EH (cell line): Measurements from ENCODE around the gene LSR.

ENCODE experiments used
- DNase-seq: peaks from one replicate; pipeline ENCODE4 v3.0.0-alpha.2; 2015; ENCODE audit warnings: low read depth

Gene LSR

GRCh38 chr19:35302446-35302845 lies 53.6 kb downstream of the LSR start:
- DNase-seq = no peak

- DNase-seq = no peak
These were observed 54.6 kb downstream of the LSR start for GRCh38 chr19:35303357-35303915.

GRCh38 chr19:35304036-35304435 lies 55.2 kb downstream of the LSR start:
- no peak for DNase-seq

- DNase-seq = no peak
These were observed 56.4 kb downstream of the LSR start for GRCh38 chr19:35305181-35305580.

- DNase-seq = no peak
These were observed 57.9 kb downstream of the LSR start for GRCh38 chr19:35306473-35307246.

GRCh38 chr19:35307931-35308330 lies 59.1 kb downstream of the LSR start:
- no peak for DNase-seq

- no peak for DNase-seq
These were observed 60.1 kb downstream of the LSR start for GRCh38 chr19:35308910-35309309.

GRCh38 chr19:35309481-35310279 lies 60.9 kb downstream of the LSR start:
- no peak for DNase-seq

DNA sequence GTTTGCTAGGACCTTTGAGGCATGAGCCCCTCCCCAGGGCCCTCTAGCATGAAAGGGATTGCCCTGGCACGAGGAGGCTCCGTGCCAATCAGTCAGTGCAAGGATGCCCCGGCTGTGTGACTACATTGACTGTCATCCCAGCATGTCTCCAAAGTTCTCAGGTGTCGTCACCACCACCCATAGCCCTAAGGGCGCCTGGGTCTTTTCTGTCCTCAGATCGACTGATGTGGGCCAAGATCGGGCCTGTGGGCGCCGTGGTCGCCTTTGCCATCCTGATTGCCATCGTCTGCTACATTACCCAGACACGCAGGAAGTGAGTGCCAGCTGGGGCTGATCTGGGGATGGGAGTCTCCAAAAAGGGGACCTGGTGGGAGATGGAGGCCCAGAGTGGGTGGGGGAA lies 61.5 kb downstream of the LSR start:
- DNase-seq = no peak

GRCh38 chr19:35310811-35311465 lies 62.1 kb downstream of the LSR start:
- DNase-seq = no peak

GRCh38 chr19:35311901-35312665 lies 63.3 kb downstream of the LSR start:
- no peak for DNase-seq

DNA sequence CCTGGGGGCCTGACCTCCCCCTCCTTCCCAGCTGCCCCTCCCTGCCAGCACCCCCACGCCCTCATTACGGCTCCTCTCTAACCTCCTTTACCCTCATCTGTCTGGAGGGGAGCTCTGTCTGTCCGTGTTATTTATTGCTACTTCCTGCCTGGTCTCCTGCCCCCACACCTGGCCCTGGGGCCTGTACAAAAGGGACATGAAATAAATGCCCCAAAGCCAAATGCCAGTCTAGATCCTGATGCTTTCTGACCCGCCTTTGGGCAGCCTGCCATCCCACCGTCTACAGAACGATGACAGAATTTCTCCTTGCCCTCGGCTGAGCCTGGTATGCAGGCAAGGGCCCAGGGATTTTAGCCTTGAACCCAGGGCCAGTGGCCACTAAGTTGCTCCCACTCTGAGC lies 64.8 kb downstream of the LSR start:
- no peak for DNase-seq

DNA sequence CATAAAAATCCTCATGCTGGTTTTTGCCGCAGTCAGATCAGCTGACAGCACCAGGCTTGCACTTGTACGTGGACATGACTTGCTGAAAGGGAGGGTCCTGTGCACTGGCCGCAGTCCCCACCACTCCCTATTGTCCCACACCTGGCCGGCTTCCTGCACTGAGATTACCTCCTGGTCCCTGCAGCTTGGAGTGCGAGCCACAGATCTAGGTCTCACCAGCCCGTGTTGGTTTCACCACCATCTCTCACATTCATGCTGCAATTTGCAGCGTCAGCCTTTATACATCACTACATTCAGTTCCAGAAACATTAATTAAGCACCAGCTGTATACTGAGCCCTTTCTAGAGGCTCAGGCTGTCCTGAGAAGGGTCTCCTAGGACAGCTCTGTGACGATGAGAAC lies 65.2 kb downstream of the LSR start:
- no peak for DNase-seq

DNA sequence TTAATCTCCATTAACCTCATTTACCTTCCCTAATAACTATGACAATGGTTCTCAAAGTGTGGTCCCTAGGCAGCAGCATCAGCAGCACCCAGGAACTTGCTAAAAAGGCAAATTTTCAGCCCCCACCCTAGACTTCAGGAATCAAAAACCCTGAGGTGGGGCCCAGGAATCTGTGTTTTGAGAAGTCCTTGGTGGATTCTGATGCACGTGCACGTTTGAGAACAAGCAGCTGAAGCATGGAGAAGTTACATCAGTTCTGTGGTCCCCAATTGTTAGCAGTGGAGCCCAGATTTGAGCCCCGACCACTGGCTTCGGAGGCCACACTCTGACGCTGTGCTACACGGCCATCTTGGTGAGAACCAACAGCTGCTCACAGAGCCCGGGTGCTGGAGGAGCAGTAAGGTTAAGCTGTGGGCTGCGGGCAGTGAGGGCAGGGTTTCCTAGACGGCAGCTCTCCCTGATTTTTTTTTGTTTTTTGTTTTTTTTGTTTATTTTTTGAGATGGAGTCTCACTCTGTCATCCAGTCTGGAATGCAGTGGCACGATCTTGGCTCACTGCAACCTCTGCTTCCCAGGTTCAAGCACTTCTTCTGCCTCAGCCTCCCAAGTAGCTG lies 66.2 kb downstream of the LSR start:
- DNase-seq = no peak

DNA sequence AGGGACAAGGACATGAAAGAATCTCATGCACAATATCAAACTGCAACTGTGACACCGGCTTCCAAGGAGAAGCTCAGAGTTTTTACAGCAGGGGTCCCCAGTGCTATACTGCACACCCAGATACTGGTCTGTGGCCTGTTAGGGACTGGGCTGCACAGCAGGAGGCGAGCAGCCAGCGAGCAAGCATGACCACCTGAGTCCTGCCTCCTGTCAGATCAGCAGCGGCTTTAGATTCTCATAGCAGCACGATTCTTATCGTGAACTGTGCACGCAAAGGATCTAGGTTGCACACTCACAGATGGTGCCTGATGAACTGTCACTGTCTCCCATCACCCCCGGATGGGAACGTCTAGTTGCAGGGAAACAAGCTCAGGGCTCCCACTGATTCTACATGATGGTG lies 67.1 kb downstream of the LSR start:
- no peak for DNase-seq

- DNase-seq = no peak
These were observed 67.8 kb downstream of the LSR start for GRCh38 chr19:35316560-35316959.
